ENCODE measurements around the gene RFX8. TPM values are rescaled to one million over a fixed set of nuclear protein-coding genes. Genes with fewer than 3 reads are reported as not detected.

Gene RFX8
- total and polyA plus RNA-seq, 2 of the 4 experiments (the other 2 are of a cell fraction): 2.9 to 5.3 TPM

DNA sequence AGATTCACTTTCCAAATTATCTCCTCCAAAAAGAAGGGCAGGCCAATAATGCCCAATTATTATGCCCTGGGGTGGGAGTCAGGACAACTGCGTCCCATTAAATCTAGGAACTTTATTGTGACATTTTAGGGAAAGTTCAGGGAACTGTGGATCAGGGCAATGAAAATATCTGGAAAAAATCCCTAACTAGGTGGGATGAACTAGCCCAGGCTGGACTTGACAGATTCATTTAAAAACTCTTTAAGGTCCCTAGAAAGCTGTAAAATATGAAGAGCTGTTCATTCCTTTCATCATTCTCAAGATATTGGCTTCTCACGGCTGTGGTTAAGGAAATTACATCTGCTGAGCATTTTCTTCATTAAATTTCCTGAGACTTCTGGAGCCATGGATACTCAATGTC lies 95.8 kb downstream of the RFX8 start:
- no peak for DNase-seq
- Histone ChIP-seq H4K8ac (ENCODE audit: low read depth in 2 of 2, low read length in 2 of 2) (no peak overlapping the region), H2BK5ac (ENCODE audit: low read depth, low read length, poor library complexity, severe bottlenecking) (no peak overlapping the region), H3K36me3 (ENCODE audit: control insufficient read depth, insufficient read depth, low read length) (no peaks in the 10 kb centered on the region), H2BK120ac (ENCODE audit: low read depth, low read length) (no peak overlapping the region), H3K4me1 (ENCODE audit: control insufficient read depth, insufficient read depth, low read length) (no peaks in the 10 kb centered on the region), H3K4me3 (ENCODE audit: insufficient read depth, low read depth, low read length) (no peak overlapping the region), H3K18ac (ENCODE audit: low read depth, low read length) (no peak overlapping the region), H3K4ac (ENCODE audit: low read depth, low read length) (no peak overlapping the region), H3K9me1 (ENCODE audit: insufficient read depth, low read length) (no peaks in the 10 kb centered on the region), H3K27me3 (ENCODE audit: control insufficient read depth, insufficient read depth, low read length) (peaks cover 6% of the 10 kb centered on the region), H3K56ac (ENCODE audit: extremely low read depth, insufficient read depth, low read length) (no peak overlapping the region), H3K9ac (ENCODE audit: low read depth, low read length) (no peak overlapping the region), H3K27ac (ENCODE audit: insufficient read depth, low read length) (no peak overlapping the region), H2AFZ (replicated peaks; ENCODE audit: low read length, poor library complexity) (no peak overlapping the region), H2BK15ac (ENCODE audit: low read depth, low read length) (no peak overlapping the region), H3K9me3 (ENCODE audit: control insufficient read depth, insufficient read depth, low read length) (no peaks in the 10 kb centered on the region), H2BK20ac (ENCODE audit: low read depth, low read length) (no peak overlapping the region), H3K14ac (replicated peaks; ENCODE audit: low read depth, low read length) (no peak overlapping the region), H3K23ac (ENCODE audit: low read depth, low read length) (no peak overlapping the region), H4K20me1 (ENCODE audit: insufficient read depth, low read length) (no peaks in the 10 kb centered on the region), H3K4me2 (ENCODE audit: low read depth, low read length) (no peak overlapping the region), H2AK5ac (ENCODE audit: low read depth, low read length) (no peak overlapping the region), H2AK9ac (replicated peaks; ENCODE audit: low read depth, low read length, poor library complexity) (no peak overlapping the region), H4K91ac (ENCODE audit: insufficient read depth, low read depth, low read length) (no peak overlapping the region), H3K79me1 (ENCODE audit: low read depth in 1 of 2, low read length in 2 of 2) (no peaks in the 10 kb centered on the region), H4K5ac (ENCODE audit: low read depth, low read length) (no peak overlapping the region)
- no peak for TF ChIP-seq USF2 (IDR thresholded peaks at IDR 0.05; ENCODE audit: low read depth, low read length)
- no TSS peak for BruUV-seq (replicated peaks)
- dilution Hi-C loops (cut with HindIII; ENCODE audit: low sequenced_read_pairs, unreplicated experiment) (no loop called here), intact Hi-C loops (cut with micrococcal nuclease) (no loop called here), in situ Hi-C loops (cut with MboI; ENCODE audit: low sequenced_read_pairs) (no loop called here)
- ChIA-PET POLR2A (ENCODE audit: unreplicated experiment) (no interaction called here), CTCF (no interaction called here)
- WGBS, 2 experiments (ENCODE audit: extremely low coverage in 2 of 2, insufficient read length in 1 of 2): no CpG with 5 or more reads among the region's 2 CpGs
- ATAC-seq (ENCODE audit: low read depth): no peak

Data from IMR-90 (cell line).